CD4-positive, alpha-beta T cell treated with Interleukin-4 for 1 hour (primary cell): ENCODE data around the gene BFAR.
"Not testable (repeated sequence)": the region's sequence is repeated elsewhere in the genome, so short reads cannot be mapped to it uniquely, and the experiment has no call there.

Experiments used
- DNase-seq, 2 donors: peaks; one replicate each; pipeline ENCODE4 v3.0.0-alpha.2; 2020 to 2022

The BFAR gene

DNA sequence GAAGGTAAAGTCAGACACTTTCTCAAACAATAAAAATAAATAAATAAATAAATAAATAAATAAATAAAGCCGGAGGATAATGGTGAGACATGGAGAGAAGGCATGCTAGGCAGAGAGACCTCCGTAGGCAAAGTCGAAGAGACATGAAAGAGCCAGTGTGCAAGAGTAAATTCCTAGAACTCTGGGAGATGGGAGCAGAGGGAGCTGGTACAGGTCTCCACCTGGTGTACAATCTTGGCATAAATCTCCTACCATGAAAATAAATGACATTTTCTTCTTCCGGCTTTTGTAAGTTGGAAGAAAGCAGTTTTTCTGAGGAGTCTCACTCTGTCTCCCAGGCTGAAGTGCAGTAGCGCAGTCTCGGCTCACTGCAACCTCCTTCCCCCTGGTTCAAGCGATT lies 69.1 kb downstream of the BFAR start:
- not testable (repeated sequence) for DNase-seq

DNA sequence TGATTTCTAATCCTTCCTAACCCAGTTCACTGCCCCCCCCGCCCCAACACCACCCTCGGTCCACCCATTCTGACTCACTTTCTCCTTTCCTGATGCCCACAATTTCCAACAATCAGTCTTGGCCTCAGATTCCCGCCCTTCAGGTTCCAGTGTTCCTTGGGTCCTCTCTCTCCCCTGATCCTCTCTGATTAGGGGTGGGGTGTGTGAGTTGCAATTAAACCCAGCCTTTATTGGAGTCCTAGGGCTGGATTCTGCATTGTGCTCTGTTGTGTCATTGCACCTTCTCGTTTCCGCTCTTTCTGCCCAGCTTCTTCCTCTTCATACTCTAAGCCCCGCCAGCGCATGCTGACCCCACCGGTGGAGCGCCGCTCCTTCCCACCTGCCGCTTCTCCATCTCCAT lies 69.9 kb downstream of the BFAR start:
- not testable (repeated sequence) for DNase-seq

DNA sequence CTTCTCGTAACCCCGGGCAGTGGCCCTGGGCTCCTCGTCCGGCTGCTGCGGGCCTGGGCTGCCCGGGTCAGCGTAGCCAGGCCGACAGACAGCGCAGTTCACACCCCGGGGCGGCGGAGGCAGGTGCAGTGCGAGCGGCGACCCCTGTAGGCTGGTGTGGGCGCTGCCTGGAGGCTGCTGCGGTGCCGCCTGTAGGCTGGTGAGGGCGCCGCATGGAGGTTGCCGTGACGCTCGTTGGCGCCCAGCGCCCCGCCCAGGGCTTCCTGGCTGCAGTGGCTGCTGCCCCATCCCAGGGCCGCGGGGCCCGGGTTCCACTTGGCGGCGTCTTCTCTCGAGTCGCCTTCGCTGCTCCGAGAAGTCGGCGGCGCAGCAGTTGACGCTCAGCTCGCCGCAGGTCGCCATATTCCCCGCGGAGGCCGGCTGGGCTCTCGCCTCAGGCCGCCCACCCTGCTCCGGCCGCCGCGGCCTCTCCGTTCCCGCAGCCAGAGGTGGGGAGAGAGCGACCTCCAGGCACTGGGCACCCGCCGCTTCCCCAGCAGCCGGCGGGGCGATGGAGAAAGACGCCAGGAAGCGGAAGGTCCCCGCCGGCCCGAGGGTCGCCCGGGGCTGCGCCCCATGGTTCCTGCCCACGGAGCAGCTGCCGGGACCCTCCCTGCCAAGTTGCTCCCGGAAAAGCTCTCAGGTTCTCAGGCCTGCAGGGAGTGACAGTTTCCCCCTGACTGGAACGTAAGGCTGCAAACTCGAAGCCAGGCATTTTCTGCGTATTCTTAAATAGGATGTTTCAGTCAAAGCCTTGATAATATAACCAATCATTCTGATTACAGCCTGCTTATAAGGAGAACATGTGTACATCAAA lies 70.6 kb downstream of the BFAR start, which contains the start of gene NPIPA3:
NPIPA3 (plus strand) TSS at position 256 of the 856 bp plus-strand sequence. CDS start 5,533 bp downstream, outside the sequence.
- not testable (repeated sequence) for DNase-seq
